HG02588 (cell line): ENCODE data around the gene ZNF224.

ENCODE experiments used
- ATAC-seq: cut with Tn5 transposase; IDR thresholded peaks from one replicate; pipeline ENCODE4 v1.9.1; 2021; ENCODE audit warnings: mild to moderate bottlenecking, moderate library complexity; ENCODE audit not compliant: unreplicated experiment

ZNF224 gene

DNA sequence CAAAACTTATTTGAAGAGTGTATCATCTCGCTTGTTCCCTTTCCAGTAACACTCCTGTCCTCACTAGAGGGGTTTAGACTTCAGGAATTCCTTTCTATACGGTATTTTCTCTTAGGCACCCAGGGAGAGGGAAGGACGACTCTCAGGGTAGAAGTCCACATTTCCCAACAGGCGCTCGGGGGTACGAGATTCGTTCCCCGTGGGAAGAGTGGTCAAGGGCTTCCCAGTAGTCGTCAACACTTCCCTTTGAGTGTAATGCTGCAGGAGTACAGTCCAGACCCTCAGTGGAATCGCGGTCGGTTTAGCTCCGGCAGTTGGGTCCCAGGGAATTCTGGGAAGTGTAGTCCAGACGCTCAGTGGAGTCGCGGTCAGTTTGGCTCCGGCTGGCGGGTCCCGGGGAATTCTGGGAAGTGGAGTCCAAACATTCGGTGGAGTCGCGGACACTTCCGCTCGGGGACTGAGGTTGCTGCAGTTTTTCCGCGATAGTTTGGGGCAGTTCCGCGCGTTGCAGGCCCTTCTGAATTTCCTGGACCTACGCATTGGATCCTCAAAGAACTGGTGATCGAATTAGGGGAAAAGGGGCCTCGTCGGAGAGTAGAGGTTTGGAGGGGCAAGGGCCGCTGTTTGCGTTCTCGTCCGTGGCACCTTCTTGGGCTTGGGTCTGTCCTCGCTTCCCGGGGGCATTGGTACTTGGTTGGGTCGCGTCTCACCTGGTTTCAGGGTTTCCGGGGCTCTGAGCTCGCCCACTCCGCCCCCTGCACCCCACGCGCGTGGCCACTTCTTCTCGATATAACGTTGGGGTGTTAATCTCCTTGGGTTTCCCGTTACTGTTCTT is at the start of gene ZNF224:
ZNF224 (plus strand) TSS at position 431 of the 835 bp plus-strand sequence. CDS start 3,513 bp downstream, outside the sequence.
- ATAC-seq = peak; percentile 90

DNA sequence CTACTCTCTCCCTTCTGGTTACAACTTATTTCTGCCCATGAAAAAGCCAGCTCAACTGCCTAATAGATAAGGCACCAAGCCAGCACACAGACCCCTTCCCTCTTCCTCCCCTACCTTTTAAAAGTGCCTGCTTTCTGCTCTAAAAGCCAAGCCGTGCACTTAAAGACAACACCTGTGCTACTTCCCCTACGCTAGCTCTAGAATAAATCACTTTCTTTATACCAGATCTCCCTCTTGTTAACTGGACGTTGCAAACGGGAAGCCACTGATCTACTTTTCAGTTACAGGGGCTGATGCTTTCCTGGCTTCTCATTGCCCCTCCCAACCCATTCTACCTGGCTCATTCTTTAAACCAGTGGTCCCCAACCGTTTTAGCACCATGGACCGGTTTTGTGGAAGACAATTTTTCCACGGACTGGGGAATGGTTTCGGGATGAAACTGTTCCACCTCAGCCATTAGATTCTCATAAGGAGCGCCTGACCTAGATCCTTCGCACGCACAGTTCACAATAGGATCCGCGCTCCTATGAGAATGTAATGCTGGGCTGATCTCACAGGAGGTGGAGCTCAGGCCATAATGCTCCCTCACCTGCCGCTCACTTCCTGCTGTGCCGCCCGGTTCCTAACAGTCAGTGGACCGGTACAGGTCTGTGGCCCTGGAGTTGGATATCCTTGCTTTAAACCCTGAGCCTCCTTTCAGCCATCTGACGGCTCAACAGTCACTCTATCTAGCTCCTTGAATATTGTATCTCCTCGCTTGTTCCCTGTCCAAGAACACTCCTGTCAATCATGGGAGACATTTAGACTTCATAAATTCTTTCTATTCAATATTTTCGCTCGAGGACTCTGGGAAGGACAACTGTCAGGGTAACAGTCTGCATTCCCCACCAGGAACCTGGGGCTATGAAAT is 43.2 kb upstream of the ZNF224 start:
- ATAC-seq = no peak

GRCh38 chr19:44051650-44052402 is 42.3 kb upstream of the ZNF224 start, which contains the start of gene ZNF223:
ZNF223 (plus strand) TSS chr19:44052036; CDS start chr19:44055177, 3,141 bp downstream.
- ATAC-seq = no peak

GRCh38 chr19:44055870-44056269 is 38.3 kb upstream of the ZNF224 start:
- ATAC-seq = no peak

- ATAC-seq = no peak
These were observed 34.9 kb upstream of the ZNF224 start for GRCh38 chr19:44059229-44059628.

DNA sequence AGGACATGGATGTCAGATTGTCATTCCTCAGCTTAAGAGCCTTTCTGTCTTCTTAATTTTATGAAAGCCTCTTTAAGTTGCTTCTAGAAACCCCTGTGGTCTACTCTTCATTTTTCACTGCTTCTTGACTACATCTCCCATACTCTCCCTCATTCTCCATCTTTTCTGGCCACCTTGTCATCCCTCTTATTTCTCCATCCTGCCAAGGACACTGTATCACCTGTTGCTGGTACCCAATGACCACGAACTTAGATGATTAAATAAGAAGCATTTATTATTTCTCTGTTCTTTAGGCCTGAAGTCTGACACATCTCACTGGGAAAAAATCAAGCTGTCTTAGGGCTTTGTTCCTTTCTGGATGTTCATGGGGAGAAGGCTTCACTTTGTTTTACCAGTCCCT is 33.1 kb upstream of the ZNF224 start:
- ATAC-seq = no peak

DNA sequence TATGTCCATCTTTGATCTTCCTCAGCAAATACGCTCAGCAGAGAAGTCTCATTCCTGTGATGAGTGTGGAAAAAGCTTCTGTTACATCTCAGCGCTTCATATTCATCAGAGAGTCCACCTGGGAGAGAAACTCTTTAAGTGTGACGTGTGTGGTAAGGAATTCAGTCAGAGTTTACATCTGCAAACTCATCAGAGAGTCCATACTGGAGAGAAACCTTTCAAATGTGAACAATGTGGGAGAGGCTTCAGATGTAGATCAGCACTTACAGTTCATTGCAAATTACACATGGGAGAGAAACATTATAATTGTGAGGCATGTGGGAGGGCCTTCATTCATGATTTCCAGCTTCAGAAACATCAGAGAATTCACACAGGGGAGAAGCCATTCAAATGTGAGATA is 27.9 kb upstream of the ZNF224 start:
- ATAC-seq = no peak

DNA sequence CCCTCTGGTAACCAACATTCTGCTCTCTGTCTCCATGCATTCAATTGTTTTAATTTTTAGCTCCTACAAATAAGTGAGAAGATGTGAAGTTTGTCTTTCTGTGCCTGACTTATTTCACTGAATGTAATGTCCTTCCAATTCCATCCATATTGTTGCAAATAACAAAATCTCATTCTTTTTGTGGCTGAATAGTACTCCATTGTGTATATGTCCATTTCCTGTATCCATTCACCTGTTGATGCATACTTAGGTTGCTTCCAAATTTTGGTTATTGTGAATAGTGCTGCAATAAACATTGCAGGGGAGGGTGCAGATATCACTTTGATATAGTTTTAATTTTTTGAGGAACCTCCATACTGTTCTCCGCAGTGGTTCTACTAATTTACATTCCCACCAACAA is 24.7 kb upstream of the ZNF224 start:
- ATAC-seq = no peak

DNA sequence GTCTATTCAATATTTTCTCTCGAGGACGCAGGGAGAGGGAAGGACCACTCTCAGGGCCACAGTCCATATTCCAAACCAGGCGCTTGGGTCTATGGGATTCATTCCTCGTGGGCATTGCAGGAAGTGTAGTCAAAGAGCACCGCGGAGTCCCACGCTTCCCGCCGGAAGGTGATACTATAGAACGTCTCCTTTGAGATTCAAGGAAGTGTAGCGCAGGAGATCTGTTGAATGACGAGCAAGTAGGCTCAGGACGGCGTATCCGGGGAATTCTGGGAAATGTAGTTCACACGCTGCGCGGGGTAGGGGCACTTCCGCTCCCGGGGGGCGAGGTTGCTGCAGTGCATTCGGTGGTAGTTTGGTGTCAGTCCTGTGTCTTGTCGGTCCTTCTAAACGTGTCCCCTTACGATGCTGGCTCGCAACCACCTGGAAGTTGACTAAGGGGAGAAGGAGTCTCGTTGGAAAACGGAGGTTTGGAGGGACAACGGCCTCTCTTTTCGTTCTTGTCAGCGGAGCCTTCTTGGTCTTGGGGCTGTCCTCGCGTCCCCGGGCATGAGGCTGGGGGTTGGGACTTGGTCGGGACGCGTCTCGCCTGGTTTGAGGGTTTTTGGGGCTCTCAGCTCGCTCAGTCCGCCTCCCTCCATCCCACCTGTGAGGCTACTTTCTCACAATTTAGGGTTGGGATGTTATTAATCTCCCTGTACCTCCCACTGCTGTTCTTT is 22.2 kb upstream of the ZNF224 start, which contains the start of gene ZNF284:
ZNF284 (plus strand) TSS at position 336 of the 719 bp plus-strand sequence. CDS start 4,231 bp downstream, outside the sequence.
- ATAC-seq = peak; percentile 95

GRCh38 chr19:44072543-44073401 is 21.4 kb upstream of the ZNF224 start:
- no peak for ATAC-seq

GRCh38 chr19:44076325-44076724 is 17.8 kb upstream of the ZNF224 start:
- no peak for ATAC-seq

GRCh38 chr19:44092108-44092507 is 2.1 kb upstream of the ZNF224 start:
- ATAC-seq = no peak

GRCh38 chr19:44107751-44108150 is 13.6 kb downstream of the ZNF224 start:
- no peak for ATAC-seq

GRCh38 chr19:44109458-44109857 is 15.3 kb downstream of the ZNF224 start:
- ATAC-seq = no peak

- ATAC-seq = no peak
These were observed 17.8 kb downstream of the ZNF224 start for GRCh38 chr19:44111910-44112463.

GRCh38 chr19:44112802-44113137 is 18.6 kb downstream of the ZNF224 start:
- peak; percentile 6 for ATAC-seq

- ATAC-seq = peak; percentile 94
These were observed 19.1 kb downstream of the ZNF224 start, which contains the start of gene ZNF225 for GRCh38 chr19:44113138-44113783. ZNF225 (plus strand) TSS chr19:44113399; CDS start chr19:44115828, 2,429 bp downstream.

DNA sequence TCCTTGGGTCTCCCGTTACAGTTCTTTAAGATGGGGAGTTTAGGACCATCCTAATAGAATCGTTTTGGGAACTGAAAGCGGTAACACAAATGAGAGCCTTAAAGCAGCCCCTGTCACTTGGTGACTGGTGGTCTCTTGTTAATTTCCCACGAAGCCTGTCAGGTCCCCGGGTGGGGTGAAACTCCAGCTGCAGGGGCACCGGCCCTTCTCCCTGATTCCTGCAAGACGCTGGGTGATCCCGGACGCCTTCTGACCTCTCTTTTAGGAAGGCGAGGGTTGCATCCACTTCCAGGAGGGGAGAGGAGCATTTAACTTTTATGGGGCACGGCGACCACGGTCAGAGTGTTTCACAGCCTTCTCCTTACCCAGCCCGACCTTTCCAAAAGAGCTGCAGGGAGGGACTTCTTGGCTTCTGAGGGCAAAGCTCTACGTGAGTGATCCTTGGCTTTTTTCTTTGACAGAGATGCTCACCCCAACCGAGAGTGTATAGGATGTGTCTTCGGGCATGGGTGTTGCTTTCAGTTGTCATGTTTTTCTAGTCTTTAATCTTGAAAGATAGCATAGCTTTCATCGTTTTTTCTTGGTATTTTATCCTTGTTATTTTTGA is 19.7 kb downstream of the ZNF224 start:
- ATAC-seq = no peak
